ENCODE measurements around the gene TRMT1.
A peak's percentile ranks its signal among the peaks of the same experiment; 100 is the strongest.

TRMT1 gene

DNA sequence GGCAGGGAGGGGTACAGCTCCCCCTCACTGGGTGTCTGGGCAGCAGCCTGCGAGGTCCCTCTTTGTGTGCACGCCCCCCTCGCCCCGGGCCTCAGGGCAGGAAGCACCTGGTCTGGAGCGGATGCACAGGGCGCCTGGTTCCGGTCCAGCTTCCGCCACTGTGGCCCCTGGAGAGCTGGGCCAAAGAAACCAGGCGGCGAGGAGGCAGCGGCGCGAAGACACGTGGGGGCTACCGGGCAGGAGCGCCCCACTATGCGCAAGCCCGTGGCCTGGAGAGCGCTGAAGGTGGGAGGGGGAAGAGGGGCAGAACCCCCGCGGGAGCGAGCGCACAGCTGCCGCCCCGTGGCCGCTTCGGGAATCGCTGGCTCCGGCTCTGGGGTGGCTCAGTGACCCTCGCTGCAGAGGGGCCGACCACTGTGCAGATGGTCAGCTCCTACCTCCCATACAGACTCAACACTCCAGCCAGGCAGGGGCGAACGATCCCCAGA, 12.1 kb downstream of the TRMT1 start:
- Histone ChIP-seq H3K4me1 (ENCODE audit: insufficient read depth, low read length) (peaks cover 25% of the 10 kb centered on the region), H3K9me3 (ENCODE audit: insufficient read depth, low read length, severe bottlenecking) (no peaks in the 10 kb centered on the region), H3K36me3 (ENCODE audit: insufficient read depth, low read length) (peaks cover 12% of the 10 kb centered on the region), H2AFZ (ENCODE audit: low read depth, low read length) (no peak overlapping the region), H3K4me2 (ENCODE audit: insufficient read depth, low read length) (no peak overlapping the region), H3K27me3 (ENCODE audit: insufficient read depth, low read length, poor library complexity) (peaks cover 9% of the 10 kb centered on the region), H3K79me2 (ENCODE audit: insufficient read depth, low read length) (no peaks in the 10 kb centered on the region), H3K27ac (ENCODE audit: low read length) (no peak overlapping the region), H4K20me1 (ENCODE audit: insufficient read depth, low read length) (no peaks in the 10 kb centered on the region), H3K4me3 (ENCODE audit: low read depth in 1 of 2, low read length in 2 of 2) (no peak overlapping the region), H3K9ac (ENCODE audit: low read depth, low read length) (no peak overlapping the region)
- TF ChIP-seq, protein P1, sequence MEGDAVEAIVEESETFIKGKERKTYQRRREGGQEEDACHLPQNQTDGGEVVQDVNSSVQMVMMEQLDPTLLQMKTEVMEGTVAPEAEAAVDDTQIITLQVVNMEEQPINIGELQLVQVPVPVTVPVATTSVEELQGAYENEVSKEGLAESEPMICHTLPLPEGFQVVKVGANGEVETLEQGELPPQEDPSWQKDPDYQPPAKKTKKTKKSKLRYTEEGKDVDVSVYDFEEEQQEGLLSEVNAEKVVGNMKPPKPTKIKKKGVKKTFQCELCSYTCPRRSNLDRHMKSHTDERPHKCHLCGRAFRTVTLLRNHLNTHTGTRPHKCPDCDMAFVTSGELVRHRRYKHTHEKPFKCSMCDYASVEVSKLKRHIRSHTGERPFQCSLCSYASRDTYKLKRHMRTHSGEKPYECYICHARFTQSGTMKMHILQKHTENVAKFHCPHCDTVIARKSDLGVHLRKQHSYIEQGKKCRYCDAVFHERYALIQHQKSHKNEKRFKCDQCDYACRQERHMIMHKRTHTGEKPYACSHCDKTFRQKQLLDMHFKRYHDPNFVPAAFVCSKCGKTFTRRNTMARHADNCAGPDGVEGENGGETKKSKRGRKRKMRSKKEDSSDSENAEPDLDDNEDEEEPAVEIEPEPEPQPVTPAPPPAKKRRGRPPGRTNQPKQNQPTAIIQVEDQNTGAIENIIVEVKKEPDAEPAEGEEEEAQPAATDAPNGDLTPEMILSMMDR (IDR thresholded peaks at IDR 0.05; ENCODE audit: borderline replicate concordance, extremely low read depth, low read length, poor library complexity, severe bottlenecking), result peak; percentile 66
- no peak for TF ChIP-seq EZH2 (IDR thresholded peaks at IDR 0.05; ENCODE audit: borderline replicate concordance, low read depth, low read length, severe bottlenecking)
- DNase-seq (peak; percentile 53), ATAC-seq (ENCODE audit: insufficient read depth, low read depth) (peak; percentile 35; the same call in 2 of the 3 replicates)

DNA sequence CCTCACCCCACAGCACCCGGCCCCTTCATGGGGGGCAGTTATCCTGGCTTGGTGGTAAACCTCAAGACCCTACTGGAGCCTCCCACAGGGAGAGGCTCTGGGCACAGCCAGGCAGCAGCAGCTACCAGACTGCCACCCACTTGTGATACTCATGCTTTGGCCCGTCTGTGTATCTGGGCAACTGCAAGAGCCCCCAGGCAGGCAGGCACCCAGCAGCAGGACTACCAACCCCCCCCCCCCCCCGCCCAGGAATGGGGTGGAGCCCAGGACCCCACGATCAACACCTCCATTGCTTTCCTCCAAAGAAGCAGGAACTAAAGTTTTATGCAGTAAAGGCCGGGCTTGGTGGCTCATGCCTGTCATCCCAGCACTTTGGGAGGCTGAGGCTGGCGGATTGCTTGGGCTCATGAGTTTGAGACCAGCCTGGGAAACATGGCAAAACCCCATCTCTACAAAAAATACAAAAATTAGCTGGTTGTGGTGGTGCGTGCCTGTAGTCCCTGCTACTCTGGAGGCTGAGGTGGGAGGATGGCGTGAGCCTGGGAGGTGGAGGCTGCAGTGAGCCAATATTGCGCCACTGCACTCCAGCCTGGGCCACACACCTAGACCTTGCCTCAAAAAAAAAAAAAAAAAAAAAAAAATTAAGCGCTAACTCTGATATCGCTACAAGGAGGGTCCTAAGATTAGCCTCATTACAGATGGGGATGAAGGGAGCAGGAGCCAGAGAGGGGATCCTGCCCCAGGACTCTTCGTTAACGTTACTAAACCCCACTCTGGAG, 12.8 kb downstream of the TRMT1 start:
- ATAC-seq (ENCODE audit: insufficient read depth, low read depth) (no peak; the same call in 2 of the 3 replicates), DNase-seq (no peak)
- Histone ChIP-seq H3K9me3 (ENCODE audit: insufficient read depth, low read length, severe bottlenecking) (no peaks in the 10 kb centered on the region), H3K4me3 (ENCODE audit: low read depth in 1 of 2, low read length in 2 of 2) (no peak overlapping the region), H4K20me1 (ENCODE audit: insufficient read depth, low read length) (no peaks in the 10 kb centered on the region), H3K79me2 (ENCODE audit: insufficient read depth, low read length) (no peaks in the 10 kb centered on the region), H3K4me1 (ENCODE audit: insufficient read depth, low read length) (peaks cover 31% of the 10 kb centered on the region), H2AFZ (ENCODE audit: low read depth, low read length) (no peak overlapping the region), H3K4me2 (ENCODE audit: insufficient read depth, low read length) (no peak overlapping the region), H3K36me3 (ENCODE audit: insufficient read depth, low read length) (peaks cover 6% of the 10 kb centered on the region), H3K27ac (ENCODE audit: low read length) (no peak overlapping the region), H3K9ac (ENCODE audit: low read depth, low read length) (no peak overlapping the region), H3K27me3 (ENCODE audit: insufficient read depth, low read length, poor library complexity) (peaks cover 9% of the 10 kb centered on the region)
- TF ChIP-seq, protein P1 (IDR thresholded peaks at IDR 0.05; ENCODE audit: borderline replicate concordance, extremely low read depth, low read length, poor library complexity, severe bottlenecking), result no peak
- no peak for TF ChIP-seq EZH2 (IDR thresholded peaks at IDR 0.05; ENCODE audit: borderline replicate concordance, low read depth, low read length, severe bottlenecking)

DNA sequence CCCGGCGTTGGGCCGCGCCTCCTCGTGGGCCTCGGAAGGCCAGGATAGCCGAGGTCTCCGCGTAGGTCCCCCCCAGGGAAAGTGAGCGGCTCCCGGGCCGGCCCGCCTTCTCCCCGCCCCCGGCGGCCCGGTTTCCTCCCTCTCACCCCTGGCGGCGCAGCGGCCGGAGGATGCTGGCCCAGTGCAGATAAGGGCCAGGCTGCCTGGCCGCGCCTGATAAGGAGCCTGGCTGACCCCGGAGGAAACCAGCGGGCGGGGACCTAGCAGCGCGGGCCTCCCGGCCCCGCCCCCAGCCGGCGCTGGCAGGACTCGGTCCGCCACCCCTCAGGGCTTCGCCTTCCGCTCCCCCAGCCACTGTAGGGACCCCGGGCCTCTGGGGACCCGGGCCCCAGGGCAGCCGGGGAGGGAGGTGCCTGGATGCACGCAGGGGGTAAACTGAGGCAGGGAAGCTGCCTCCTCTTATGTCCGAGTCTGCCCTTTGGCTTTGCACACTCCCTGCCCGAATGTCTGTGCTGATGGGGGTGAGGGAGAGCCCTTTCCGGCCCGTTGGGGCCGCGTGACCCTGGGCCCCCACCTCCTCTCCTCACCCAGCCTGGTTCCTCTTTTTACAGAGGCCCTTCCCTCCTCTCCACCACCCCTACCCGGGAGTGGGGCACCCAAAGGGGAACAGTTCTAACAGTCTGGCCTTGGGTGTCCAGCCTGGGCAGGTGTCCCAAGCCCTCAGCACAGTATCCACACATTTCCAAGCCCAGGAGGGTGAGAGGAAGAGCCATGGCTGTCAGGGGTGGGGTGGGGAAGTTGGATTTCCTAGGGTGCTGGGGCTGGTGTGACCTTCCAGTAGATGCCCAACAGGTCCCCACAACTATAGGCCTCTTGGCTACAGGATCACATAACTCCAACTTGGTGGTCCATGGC, 13.6 kb downstream of the TRMT1 start, which contains the start of gene LYL1:
Gene LYL1, minus strand, starts transcription at position 193 of the 915 bp plus-strand sequence. CDS start 1,687 bp downstream, outside the sequence.
- Histone ChIP-seq H3K9me3 (ENCODE audit: insufficient read depth, low read length, severe bottlenecking) (no peaks in the 10 kb centered on the region), H3K4me2 (ENCODE audit: insufficient read depth, low read length) (peak within 1 kb of the TSS; percentile 55), H3K36me3 (ENCODE audit: insufficient read depth, low read length) (peaks cover 6% of the 10 kb centered on the region), H3K4me1 (ENCODE audit: insufficient read depth, low read length) (peaks cover 36% of the 10 kb centered on the region), H4K20me1 (ENCODE audit: insufficient read depth, low read length) (no peaks in the 10 kb centered on the region), H3K27me3 (ENCODE audit: insufficient read depth, low read length, poor library complexity) (peaks cover 9% of the 10 kb centered on the region), H3K4me3 (ENCODE audit: low read depth in 1 of 2, low read length in 2 of 2) (peak within 1 kb of the TSS in 1 of 2 experiments; percentile 48; a peak in 2 of 4 replicates), H3K27ac (ENCODE audit: low read length) (no peak within 1 kb of the TSS), H2AFZ (ENCODE audit: low read depth, low read length) (peak within 1 kb of the TSS; percentile 30; the same call in 1 of the 2 replicates), H3K9ac (ENCODE audit: low read depth, low read length) (peak within 1 kb of the TSS; percentile 44; the same call in 1 of the 2 replicates), H3K79me2 (ENCODE audit: insufficient read depth, low read length) (no peaks in the 10 kb centered on the region)
- no peak for DNase-seq
- peak; percentile 53 for TF ChIP-seq EZH2 (IDR thresholded peaks at IDR 0.05; ENCODE audit: borderline replicate concordance, low read depth, low read length, severe bottlenecking)
- TF ChIP-seq, protein P1 (IDR thresholded peaks at IDR 0.05; ENCODE audit: borderline replicate concordance, extremely low read depth, low read length, poor library complexity, severe bottlenecking), result no peak
- no peak for ATAC-seq (ENCODE audit: insufficient read depth, low read depth)

Measured in DND-41 (cell line).